K562 (cell line): ENCODE measurements around the gene DMP1. TPM values are rescaled to one million over a fixed set of nuclear protein-coding genes. Genes with fewer than 3 reads are reported as not detected.

Experiments
- ATAC-seq: fragments of 200-7000 bp; cut with Tn5 transposase; 3 replicates; pipeline ENCODE4 v1.9.1; 2020; ENCODE audit warnings: moderate library complexity
- BruUV-seq: library from RNA; stranded (reverse); fragments of 400-500 nt; replicated peaks from 2 replicates; lab custom pipeline; 2021; lab: Mats Ljungman, UMichigan
- CTCF ChIA-PET: fragments of 300-600 bp; formaldehyde crosslinking; extraction: SDS; loops from one replicate; lab custom pipeline; 2021; ENCODE audit warnings: low intra/inter-chr PET ratio; lab: Yijun Ruan, JAX
- POLR2A ChIA-PET: fragments of 300-600, 350-650 bp; sonication (Branson Sonifier 250); formaldehyde crosslinking; extraction: SDS; loops from one replicate; lab custom pipeline; 2021; ENCODE audit warnings: antibody characterized with exemption, inconsistent platforms; lab: Yijun Ruan, JAX
- DNase-seq, 4 experiments: peaks; one replicate each; pipeline versions ENCODE4 v3.0.0 to v3.0.0-alpha.2; 2011 to 2018; ENCODE audit warnings: low spot score in 3 of 4, mixed read lengths in 3 of 4; ENCODE audit errors: extremely low read depth in 1 of 4
- FAIRE-seq: peaks from 2 replicates; lab custom pipeline; 2011; peaks lifted over from hg19 to GRCh38; lab: Jason Lieb, UNC
- H2AFZ ChIP-seq: 2 replicates; pipeline ENCODE4 v1.6.0; 2011; ENCODE audit warnings: low read depth, low read length, control low read depth, inconsistent platforms
- H3K27ac ChIP-seq: fragments of 200-600 bp; 3 replicates; pipeline ENCODE4 v1.8.0; 2011; ENCODE audit warnings: low read depth, mild to moderate bottlenecking, control low read depth, inconsistent platforms, low read length, moderate library complexity, mixed read lengths; ENCODE audit errors: extremely low read depth
- H3K27me3 ChIP-seq, 2 experiments: fragments of 300-600 bp in 1 of 2; 2 replicates in 1 of 2; 3 replicates in 1 of 2; pipeline versions ENCODE4 v1.6.0 to v1.8.0; 2011; ENCODE audit warnings: inconsistent platforms in 2 of 2, low read length in 2 of 2, mild to moderate bottlenecking in 1 of 2, mixed read lengths in 1 of 2, moderate library complexity in 1 of 2; ENCODE audit not compliant: control insufficient read depth in 2 of 2, insufficient read depth in 2 of 2
- H3K36me3 ChIP-seq: fragments of 300-600 bp; 3 replicates; pipeline ENCODE4 v1.8.0; 2011; ENCODE audit warnings: mild to moderate bottlenecking, low read length, inconsistent platforms; ENCODE audit not compliant: control insufficient read depth, insufficient read depth
- H3K4me1 ChIP-seq, 2 experiments: fragments of 200-600 bp in 1 of 2; replicated peaks in 1 of 2; 2 replicates in 1 of 2; 3 replicates in 1 of 2; pipeline versions ENCODE4 v1.5.1 to v1.8.0; 2011; ENCODE audit warnings: inconsistent platforms in 2 of 2, low read length in 2 of 2, mild to moderate bottlenecking in 1 of 2, mixed read lengths in 1 of 2, moderate library complexity in 1 of 2; ENCODE audit not compliant: control insufficient read depth in 2 of 2, insufficient read depth in 2 of 2
- H3K4me2 ChIP-seq: 2 replicates; pipeline ENCODE4 v1.6.1; 2011; ENCODE audit warnings: low read length, control low read depth, inconsistent platforms, mixed read lengths; ENCODE audit not compliant: insufficient read depth
- H3K4me3 ChIP-seq: fragments of 200-600 bp; sonication (generic), shearing (Covaris generic); 2 replicates; pipeline ENCODE4 v1.5.1; 2016; ENCODE audit warnings: control low read depth, inconsistent platforms
- H3K79me2 ChIP-seq: fragments of 200-600 bp; 3 replicates; pipeline ENCODE4 v1.8.0; 2011; ENCODE audit warnings: low read length, inconsistent platforms; ENCODE audit not compliant: control insufficient read depth, insufficient read depth
- H3K9ac ChIP-seq, 2 experiments: 2 replicates each; pipeline versions ENCODE4 v1.6.0 to v1.6.1; 2011; ENCODE audit warnings: low read depth in 2 of 2, low read length in 2 of 2, control low read depth in 1 of 2, inconsistent platforms in 1 of 2, mild to moderate bottlenecking in 1 of 2, mixed read lengths in 1 of 2; ENCODE audit not compliant: insufficient read depth in 1 of 2
- H3K9me1 ChIP-seq: one replicate; pipeline ENCODE4 v1.6.0; 2011; ENCODE audit warnings: inconsistent platforms, mild to moderate bottlenecking, low read length, moderate library complexity; ENCODE audit not compliant: control insufficient read depth, insufficient read depth
- H3K9me3 ChIP-seq: replicated peaks from 2 replicates; pipeline ENCODE4 v1.5.1; 2011; ENCODE audit warnings: low read depth, low read length, inconsistent platforms; ENCODE audit not compliant: control insufficient read depth, insufficient read depth
- H4K20me1 ChIP-seq: replicated peaks from 2 replicates; pipeline ENCODE4 v1.6.1; 2011; ENCODE audit warnings: low read length, inconsistent platforms, mixed read lengths; ENCODE audit not compliant: control insufficient read depth, insufficient read depth
- AFF4 ChIP-seq: sonication (generic); formaldehyde crosslinking; IDR thresholded peaks from 2 replicates; pipeline ENCODE4 v1.8.0; 2023; ENCODE audit warnings: mild to moderate bottlenecking, missing genetic modification reagents
- BCL6 ChIP-seq: fragments of 250-450 bp; sonication (Bioruptor Pico); IDR thresholded peaks from 2 replicates; pipeline ENCODE4 v1.4.0; 2020
- CEBPB ChIP-seq: fragments of 450-650 bp; IDR thresholded peaks from 2 replicates; pipeline ENCODE4 v1.6.1; 2016; ENCODE audit warnings: missing genetic modification characterization, missing compliant biosample characterization
- DLX4 ChIP-seq: fragments of 250-450 bp; sonication (Bioruptor Pico); IDR thresholded peaks from 2 replicates; pipeline ENCODE4 v1.6.1; 2021; ENCODE audit warnings: mild to moderate bottlenecking
- HIVEP1 ChIP-seq: fragments of 250-450 bp; sonication (Bioruptor Pico); IDR thresholded peaks from 2 replicates; pipeline ENCODE4 v1.4.0; 2020; ENCODE audit warnings: mild to moderate bottlenecking
- HSF4 ChIP-seq: fragments of 250-450 bp; sonication (Bioruptor Pico); IDR thresholded peaks from 2 replicates; pipeline ENCODE4 v2.1.2; 2022; ENCODE audit warnings: mild to moderate bottlenecking, moderate library complexity, borderline replicate concordance
- NCOA4 ChIP-seq: fragments of 450-650 bp; IDR thresholded peaks from 2 replicates; pipeline ENCODE4 v1.6.1; 2018; ENCODE audit warnings: mild to moderate bottlenecking; ENCODE audit not compliant: partially characterized antibody
- NEUROD1 ChIP-seq: fragments of 150-350 bp; IDR thresholded peaks from 2 replicates; pipeline ENCODE4 v1.6.1; 2014; ENCODE audit warnings: borderline replicate concordance, low read length, low read depth; ENCODE audit not compliant: partially characterized antibody
- NR4A1 ChIP-seq, 2 experiments: fragments of 250-450 bp in 1 of 2; fragments of 450-650 bp in 1 of 2; sonication (Bioruptor Pico) in 1 of 2; IDR thresholded peaks; 2 replicates each; pipeline versions ENCODE4 v1.4.0 to v1.6.1; 2016 to 2020; ENCODE audit warnings: mild to moderate bottlenecking in 2 of 2, missing compliant biosample characterization in 1 of 2, missing genetic modification characterization in 1 of 2, moderate library complexity in 1 of 2
- RCOR1 ChIP-seq, 2 experiments: IDR thresholded peaks; 2 replicates each; pipeline ENCODE4 v1.6.1; 2012; ENCODE audit warnings: low read depth in 2 of 2, low read length in 2 of 2, borderline replicate concordance in 1 of 2, improper control_type of control experiment in 1 of 2
- TOE1 ChIP-seq, 2 experiments: fragments of 450-650 bp in 1 of 2; sonication (generic) in 1 of 2; formaldehyde crosslinking in 1 of 2; IDR thresholded peaks; 2 replicates each; pipeline versions ENCODE4 v1.7.1 to v1.8.0; 2016 to 2022; ENCODE audit warnings: borderline replicate concordance in 2 of 2, mild to moderate bottlenecking in 2 of 2, antibody characterized with exemption in 1 of 2, inconsistent platforms in 1 of 2, low read depth in 1 of 2, missing genetic modification reagents in 1 of 2, moderate library complexity in 1 of 2
- ZNF766 ChIP-seq: fragments of 200-800 bp; sonication (Bioruptor generic); conservative IDR thresholded peaks from 2 replicates; pipeline ENCODE4 v1.6.1; 2016; ENCODE audit warnings: missing genetic modification characterization, missing compliant biosample characterization
- WGBS: fragments of 100-300 bp; shearing (Covaris generic); methylation state at CpG from one replicate; pipeline ENCODE4 v1.1.6; 2016; ENCODE audit warnings: low coverage, mixed read lengths; ENCODE audit not compliant: insufficient coverage; ENCODE audit errors: missing lambda C conversion rate; 5-methylcytosine and 5-hydroxymethylcytosine counted together
- in situ Hi-C: fragments of 300-500 bp; cut with MboI; formaldehyde crosslinking; loops from 4 replicates; pipeline ENCODE4 v1.15.0; 2018; ENCODE audit warnings: inconsistent platforms, mixed read lengths
- intact Hi-C: fragments of 100-400 bp; cut with micrococcal nuclease; formaldehyde crosslinking; loops from 2 replicates; pipeline ENCODE4 v1.14.2; 2022
- polyA plus RNA-seq, 8 experiments: library from polyadenylated mRNA; depleted of rRNA in 4 of 8; stranded (reverse) in 5 of 8; unstranded in 3 of 8; fragments of >200 nt; fragmentation: Nextera tagmentation in 2 of 8; fragmentation: Illumina TruSeq in 1 of 8; extraction: Ambion mirVana in 2 of 8; extraction: Trizol in 1 of 8; gene quantifications; 2 replicates each; pipeline versions ENCODE4 v1.2.1 to v1.2.3, GENCODE V29; 2011 to 2014; ENCODE audit warnings: inconsistent platforms in 1 of 8, missing spikeins in 1 of 8
- total RNA-seq, 7 experiments: library from RNA; depleted of rRNA in 6 of 7; stranded (reverse); fragments of >200 nt in 6 of 7; fragmentation: Illumina TruSeq in 2 of 7; extraction: Trizol in 2 of 7; gene quantifications; 2 replicates each; pipeline versions ENCODE4 v1.2.1 to v1.2.3, GENCODE V29; 2011 to 2021; ENCODE audit warnings: low replicate concordance in 1 of 7
- TF ChIP-seq, protein P1 (sequence below): fragments of 250-450 bp; sonication (Bioruptor Pico); IDR thresholded peaks from 2 replicates; pipeline ENCODE4 v1.4.0; 2020; ENCODE audit warnings: mild to moderate bottlenecking

DMP1 gene
- total and polyA plus RNA-seq, 9 of the 15 experiments (the other 6 are each of a cell fraction or from before 2014, with no cell fraction given): not detected

DNA sequence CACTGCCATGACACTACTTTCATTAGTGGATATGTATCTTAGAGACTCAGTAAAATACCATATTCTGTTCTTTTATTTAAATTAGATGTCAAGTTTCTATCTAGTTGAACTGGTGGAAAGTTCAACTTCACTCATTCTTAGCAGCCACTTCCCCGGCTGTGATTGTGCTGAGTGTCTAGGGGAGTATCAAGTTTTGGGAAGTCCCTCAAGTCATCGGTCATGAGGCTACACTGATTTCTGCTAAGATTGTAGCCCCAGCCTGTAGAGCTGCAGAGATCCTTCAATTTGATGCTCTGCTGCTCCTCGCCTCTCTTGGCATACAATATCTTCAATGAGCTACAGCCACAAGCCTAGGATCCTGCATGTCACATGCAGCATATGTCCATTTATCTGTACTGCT lies 53.9 kb downstream of the DMP1 start (continued):
- TF ChIP-seq NCOA4: no peak
- no peak for TF ChIP-seq HIVEP1
- TF ChIP-seq, protein P1, sequence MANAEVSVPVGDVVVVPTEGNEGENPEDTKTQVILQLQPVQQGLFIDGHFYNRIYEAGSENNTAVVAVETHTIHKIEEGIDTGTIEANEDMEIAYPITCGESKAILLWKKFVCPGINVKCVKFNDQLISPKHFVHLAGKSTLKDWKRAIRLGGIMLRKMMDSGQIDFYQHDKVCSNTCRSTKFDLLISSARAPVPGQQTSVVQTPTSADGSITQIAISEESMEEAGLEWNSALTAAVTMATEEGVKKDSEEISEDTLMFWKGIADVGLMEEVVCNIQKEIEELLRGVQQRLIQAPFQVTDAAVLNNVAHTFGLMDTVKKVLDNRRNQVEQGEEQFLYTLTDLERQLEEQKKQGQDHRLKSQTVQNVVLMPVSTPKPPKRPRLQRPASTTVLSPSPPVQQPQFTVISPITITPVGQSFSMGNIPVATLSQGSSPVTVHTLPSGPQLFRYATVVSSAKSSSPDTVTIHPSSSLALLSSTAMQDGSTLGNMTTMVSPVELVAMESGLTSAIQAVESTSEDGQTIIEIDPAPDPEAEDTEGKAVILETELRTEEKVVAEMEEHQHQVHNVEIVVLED (CRISPR knock-in tag): no peak
- TF ChIP-seq CEBPB (tag): no peak

DNA sequence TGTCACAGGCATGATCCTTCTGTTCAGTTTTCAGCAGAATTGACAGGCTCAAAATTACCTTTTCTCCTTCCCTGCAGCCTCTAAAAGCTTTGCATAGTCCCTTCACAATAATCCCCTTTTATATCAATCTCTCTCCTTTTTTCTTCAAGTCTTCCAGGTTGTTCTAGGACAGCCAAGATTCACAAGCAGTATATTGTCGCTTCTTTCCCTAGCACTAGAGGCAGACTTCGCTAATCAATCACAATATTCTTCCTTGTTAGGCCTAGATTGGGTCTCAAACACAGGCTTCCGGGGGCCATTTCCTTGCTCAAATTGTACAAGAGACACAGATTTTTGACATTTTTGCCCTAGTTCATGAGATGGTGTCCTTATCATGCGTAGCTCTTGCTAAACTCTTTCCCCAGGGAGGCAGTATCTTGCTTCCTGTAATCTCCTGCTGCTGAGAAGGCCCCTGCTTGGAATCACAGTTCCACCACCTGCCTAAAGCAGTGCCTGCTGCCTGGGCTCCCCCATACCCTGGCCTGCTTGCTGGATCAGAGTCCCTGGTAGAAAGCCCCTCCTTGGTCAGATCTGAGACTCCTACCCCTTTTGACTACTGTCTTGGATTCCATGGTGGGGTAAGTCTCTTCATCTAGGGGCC lies 57.3 kb downstream of the DMP1 start:
- no peak for DNase-seq
- CTCF ChIA-PET: no interaction called here
- Histone ChIP-seq H3K4me3 (no peak overlapping the region), H4K20me1 (no peaks in the 10 kb centered on the region), H2AFZ (no peak overlapping the region), H3K9me1 (no peaks in the 10 kb centered on the region), H3K9me3 (no peaks in the 10 kb centered on the region), H3K27ac (no peak overlapping the region), H3K79me2 (no peaks in the 10 kb centered on the region), H3K4me2 (no peak overlapping the region), H3K4me1 (no peaks in the 10 kb centered on the region), H3K36me3 (no peaks in the 10 kb centered on the region), H3K9ac (no peak overlapping the region), H3K27me3 (peaks cover 0 to 3% of the 10 kb centered on the region in 2 experiments; a peak in 1 of 5 replicates)
- in situ Hi-C loops (no loop called here), intact Hi-C loops (no loop called here)
- no TSS peak for BruUV-seq
- ATAC-seq: no peak
- 0% methylated on average over 4 of the region's 4 CpGs for WGBS
- no peak for FAIRE-seq
- POLR2A ChIA-PET: no interaction called here
- no peak for TF ChIP-seq BCL6 (CRISPR knock-in tag)
- TF ChIP-seq HSF4 (CRISPR knock-in tag): no peak
- TF ChIP-seq NEUROD1: no peak
- no peak for TF ChIP-seq AFF4 (CRISPR knock-in tag)
- no peak for TF ChIP-seq ZNF766 (CRISPR knock-in tag)
- TF ChIP-seq RCOR1 (IDR thresholded peaks at IDR 0.05; ENCODE audit: borderline replicate concordance in 1 of 2, low read depth in 2 of 2, low read length in 2 of 2): no peak
- no peak for TF ChIP-seq TOE1 (IDR thresholded peaks at IDR 0.05; ENCODE audit: borderline replicate concordance)
- TF ChIP-seq TOE1 (CRISPR knock-in tag; IDR thresholded peaks at IDR 0.05; ENCODE audit: borderline replicate concordance, low read depth): no peak
- no peak for TF ChIP-seq DLX4 (CRISPR knock-in tag)
- no peak for TF ChIP-seq NR4A1 (CRISPR knock-in tag; IDR thresholded peaks at IDR 0.05)
- no peak for TF ChIP-seq NR4A1 (tag; IDR thresholded peaks at IDR 0.05)
